HG02763 (cell line): ENCODE data around the gene SLC26A4.

Experiments
- ATAC-seq: cut with Tn5 transposase; IDR thresholded peaks from one replicate; pipeline ENCODE4 v1.9.1; 2021; ENCODE audit warnings: mild to moderate bottlenecking, moderate library complexity; ENCODE audit not compliant: unreplicated experiment

SLC26A4 gene

DNA sequence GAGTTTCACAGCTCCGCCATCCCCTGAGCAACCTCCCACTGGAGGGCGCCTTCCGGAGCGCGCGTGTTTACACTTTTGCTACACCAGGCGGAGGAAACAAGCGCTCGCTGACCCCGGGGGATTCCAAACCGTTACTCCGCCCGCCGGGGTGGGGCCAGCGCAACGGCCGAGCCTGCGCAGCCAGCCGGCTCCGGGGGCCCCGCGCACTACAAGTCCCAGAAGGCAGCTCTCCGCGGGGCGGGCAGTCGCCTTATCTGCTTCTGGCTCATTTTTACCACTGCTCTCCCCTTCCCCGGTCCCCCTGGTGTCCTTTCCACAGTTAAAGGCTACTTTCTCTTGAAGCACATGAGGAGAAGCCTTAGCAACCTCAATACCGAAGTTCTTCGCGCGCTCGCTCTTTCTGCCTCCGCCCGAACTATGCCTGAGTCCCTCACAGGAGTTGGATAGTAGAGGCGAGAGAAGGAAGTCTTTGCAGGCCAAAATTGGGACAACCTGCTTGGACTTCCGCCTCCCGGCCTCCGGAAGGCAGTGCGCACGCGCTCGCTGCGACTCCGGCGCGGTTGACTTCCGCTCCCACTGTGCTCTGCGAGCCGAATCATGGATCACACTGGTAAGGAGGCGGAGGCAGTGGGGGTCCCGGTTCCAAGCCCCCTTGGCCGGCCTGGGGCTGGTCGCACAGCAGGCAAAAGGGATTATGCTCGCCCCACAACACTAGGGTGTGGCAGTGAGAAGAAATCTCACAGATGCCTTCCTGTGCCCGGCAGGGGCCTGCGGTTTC lies 83.1 kb downstream of the SLC26A4 start, which contains the start of gene CBLL1:
Gene CBLL1 (plus strand): TSS at position 576 of the 778 bp plus-strand sequence. CDS start 22 bp downstream, at position 598.
- peak; percentile 92 for ATAC-seq

- ATAC-seq = peak; percentile 31
Observed at GRCh38 chr7:107744345-107744750, 83.7 kb downstream of the SLC26A4 start.

DNA sequence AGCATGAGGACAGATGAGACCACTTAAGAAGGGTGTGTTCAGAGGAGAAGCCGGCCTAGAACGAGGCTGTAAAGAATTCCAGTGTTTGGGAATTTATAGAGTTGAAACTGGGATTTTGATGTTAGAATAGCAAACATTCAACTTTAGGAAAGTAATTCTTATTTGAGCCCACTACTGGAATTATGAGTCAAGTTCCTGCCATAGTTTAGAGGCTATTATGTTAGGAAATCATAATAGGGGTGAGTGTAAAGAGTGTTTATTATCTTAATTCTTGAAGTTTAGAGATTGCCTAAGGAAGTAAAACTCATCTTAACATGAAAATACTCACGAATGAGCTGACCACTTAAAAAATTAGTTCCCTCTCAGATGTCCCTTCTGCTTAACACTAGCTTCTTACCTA lies 85.4 kb downstream of the SLC26A4 start:
- ATAC-seq = no peak

DNA sequence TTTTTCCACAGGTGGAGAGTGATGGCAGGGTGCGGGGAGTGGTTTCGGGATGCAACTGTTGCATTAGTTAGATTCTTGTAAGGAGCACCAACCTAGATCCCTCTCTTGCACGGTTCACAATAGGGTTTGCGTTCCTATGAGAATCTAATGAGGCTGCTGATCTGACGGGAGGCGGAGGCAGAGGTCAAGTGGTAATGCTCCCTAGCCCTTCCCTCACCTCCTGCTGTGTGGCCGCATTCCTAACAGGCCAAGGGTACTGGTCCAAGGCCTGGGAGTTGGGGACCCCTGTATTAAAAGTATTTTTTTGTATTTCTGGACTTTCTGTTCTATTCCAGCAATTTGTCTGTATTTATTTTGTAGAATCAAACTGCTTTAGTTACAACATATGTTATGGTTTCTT lies 90.5 kb downstream of the SLC26A4 start:
- ATAC-seq = no peak

- ATAC-seq = no peak
Observed at GRCh38 chr7:107754642-107755041, 94.0 kb downstream of the SLC26A4 start.

GRCh38 chr7:107758667-107759066 lies 98.0 kb downstream of the SLC26A4 start:
- ATAC-seq = no peak

DNA sequence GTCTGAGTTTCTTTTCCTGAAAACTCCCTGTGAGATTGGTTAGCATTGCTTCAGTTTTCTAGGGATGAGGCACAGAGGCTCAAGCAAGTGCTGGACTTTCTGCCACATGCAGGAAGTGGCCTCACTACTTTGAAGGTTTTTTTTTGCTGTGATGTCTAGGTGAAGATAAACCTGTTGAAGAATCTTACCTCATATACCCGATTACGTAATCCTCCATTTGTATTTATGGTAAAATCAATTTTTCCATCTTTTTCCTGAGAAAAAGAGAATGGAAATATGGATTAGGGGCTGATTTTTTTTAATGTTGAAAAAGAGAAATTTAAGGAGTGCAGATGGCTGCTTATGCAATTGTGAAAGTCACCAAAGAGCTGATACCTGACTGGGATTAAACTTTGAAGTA lies 106.8 kb downstream of the SLC26A4 start:
- no peak for ATAC-seq
